ENCODE results near the gene SLC25A22.

DNA sequence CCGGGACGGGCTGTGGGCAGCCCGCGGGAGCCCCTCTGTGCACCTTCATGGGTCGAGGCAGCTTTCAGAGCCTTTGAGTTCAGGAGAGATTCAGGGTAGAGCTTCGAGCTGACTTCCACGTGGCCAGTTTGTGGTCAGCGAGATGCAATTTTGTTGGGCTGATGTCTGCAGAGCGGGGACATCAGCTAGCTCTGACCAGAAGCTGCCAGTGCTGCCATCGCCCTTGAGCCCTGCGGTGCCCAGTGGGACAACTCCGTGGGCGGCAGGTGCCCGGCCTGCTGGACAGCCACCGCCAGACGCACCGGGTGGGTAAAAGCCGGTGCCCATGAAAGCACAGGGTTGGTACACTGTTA, 50.1 kb downstream of the SLC25A22 start:
- no peak for TF ChIP-seq POLR2AphosphoS5 (IDR thresholded peaks at IDR 0.05)
- TF ChIP-seq, protein P1, sequence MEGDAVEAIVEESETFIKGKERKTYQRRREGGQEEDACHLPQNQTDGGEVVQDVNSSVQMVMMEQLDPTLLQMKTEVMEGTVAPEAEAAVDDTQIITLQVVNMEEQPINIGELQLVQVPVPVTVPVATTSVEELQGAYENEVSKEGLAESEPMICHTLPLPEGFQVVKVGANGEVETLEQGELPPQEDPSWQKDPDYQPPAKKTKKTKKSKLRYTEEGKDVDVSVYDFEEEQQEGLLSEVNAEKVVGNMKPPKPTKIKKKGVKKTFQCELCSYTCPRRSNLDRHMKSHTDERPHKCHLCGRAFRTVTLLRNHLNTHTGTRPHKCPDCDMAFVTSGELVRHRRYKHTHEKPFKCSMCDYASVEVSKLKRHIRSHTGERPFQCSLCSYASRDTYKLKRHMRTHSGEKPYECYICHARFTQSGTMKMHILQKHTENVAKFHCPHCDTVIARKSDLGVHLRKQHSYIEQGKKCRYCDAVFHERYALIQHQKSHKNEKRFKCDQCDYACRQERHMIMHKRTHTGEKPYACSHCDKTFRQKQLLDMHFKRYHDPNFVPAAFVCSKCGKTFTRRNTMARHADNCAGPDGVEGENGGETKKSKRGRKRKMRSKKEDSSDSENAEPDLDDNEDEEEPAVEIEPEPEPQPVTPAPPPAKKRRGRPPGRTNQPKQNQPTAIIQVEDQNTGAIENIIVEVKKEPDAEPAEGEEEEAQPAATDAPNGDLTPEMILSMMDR (IDR thresholded peaks at IDR 0.05) = no peak
- TF ChIP-seq POLR2A (IDR thresholded peaks at IDR 0.05) = no peak

Measured in prostate gland (tissue), 2 donors.